ENCODE data around the gene GPR89B.
"Not testable (repeated sequence)": the region's sequence is repeated elsewhere in the genome, so short reads cannot be mapped to it uniquely, and the experiment has no call there.

DNA sequence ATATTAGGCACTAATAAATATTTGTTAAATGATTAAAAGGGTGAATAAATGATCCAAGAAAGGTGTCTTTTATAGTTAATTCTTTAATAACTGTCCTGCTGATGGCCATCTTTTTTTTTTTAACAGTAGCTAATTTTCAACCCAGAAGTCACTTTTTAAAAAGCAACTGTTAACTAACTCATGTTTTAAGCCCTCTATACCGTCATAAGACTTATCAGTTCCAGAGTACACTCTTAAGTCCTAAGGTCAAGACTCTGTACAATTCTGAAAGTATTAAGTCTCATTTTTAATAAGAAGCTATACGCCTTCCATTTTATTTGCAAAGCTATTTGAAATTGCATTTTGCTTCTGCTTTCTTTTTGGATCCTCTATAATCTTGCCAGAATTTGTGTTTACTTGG is 2.9 kb downstream of the GPR89B start:
- TF ChIP-seq, protein P1, sequence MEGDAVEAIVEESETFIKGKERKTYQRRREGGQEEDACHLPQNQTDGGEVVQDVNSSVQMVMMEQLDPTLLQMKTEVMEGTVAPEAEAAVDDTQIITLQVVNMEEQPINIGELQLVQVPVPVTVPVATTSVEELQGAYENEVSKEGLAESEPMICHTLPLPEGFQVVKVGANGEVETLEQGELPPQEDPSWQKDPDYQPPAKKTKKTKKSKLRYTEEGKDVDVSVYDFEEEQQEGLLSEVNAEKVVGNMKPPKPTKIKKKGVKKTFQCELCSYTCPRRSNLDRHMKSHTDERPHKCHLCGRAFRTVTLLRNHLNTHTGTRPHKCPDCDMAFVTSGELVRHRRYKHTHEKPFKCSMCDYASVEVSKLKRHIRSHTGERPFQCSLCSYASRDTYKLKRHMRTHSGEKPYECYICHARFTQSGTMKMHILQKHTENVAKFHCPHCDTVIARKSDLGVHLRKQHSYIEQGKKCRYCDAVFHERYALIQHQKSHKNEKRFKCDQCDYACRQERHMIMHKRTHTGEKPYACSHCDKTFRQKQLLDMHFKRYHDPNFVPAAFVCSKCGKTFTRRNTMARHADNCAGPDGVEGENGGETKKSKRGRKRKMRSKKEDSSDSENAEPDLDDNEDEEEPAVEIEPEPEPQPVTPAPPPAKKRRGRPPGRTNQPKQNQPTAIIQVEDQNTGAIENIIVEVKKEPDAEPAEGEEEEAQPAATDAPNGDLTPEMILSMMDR (IDR thresholded peaks at IDR 0.05), result not testable (repeated sequence)
- TF ChIP-seq POLR2A (IDR thresholded peaks at IDR 0.05), result not testable (repeated sequence)

All from thyroid gland (tissue), 4 donors.